SKM-1 treated with dmso at 0.1 percent for 144 hours (cell line): ENCODE measurements around the gene FUT7.

Experiments used
- DNase-seq: peaks from one replicate; lab custom pipeline; 2025; ENCODE audit not compliant: unreplicated experiment; lab: John Stamatoyannopoulos, UW

FUT7 gene

GRCh38 chr9:137031904-137032640 lies at the start of gene FUT7:
TSS of gene FUT7 (minus strand) at chr9:137032088. CDS start at chr9:137031991, 97 bp downstream.
- DNase-seq: peak; percentile 51

- no peak for DNase-seq
These were observed 48.6 kb upstream of the FUT7 start for GRCh38 chr9:137080260-137081122.

GRCh38 chr9:137079401-137079787 lies 47.5 kb upstream of the FUT7 start:
- no peak for DNase-seq

GRCh38 chr9:137078701-137079400 lies 47.0 kb upstream of the FUT7 start:
- no peak for DNase-seq

GRCh38 chr9:137077758-137078693 lies 46.1 kb upstream of the FUT7 start:
- no peak for DNase-seq

- no peak for DNase-seq
These were observed 45.3 kb upstream of the FUT7 start, which contains the start of gene UAP1L1 for GRCh38 chr9:137077010-137077747. TSS of gene UAP1L1 (plus strand) at chr9:137077517. CDS start at chr9:137077533, 16 bp downstream.

GRCh38 chr9:137076636-137077009 lies 44.7 kb upstream of the FUT7 start:
- no peak for DNase-seq

- no peak for DNase-seq
These were observed 43.4 kb upstream of the FUT7 start for GRCh38 chr9:137075275-137075775.

GRCh38 chr9:137074657-137075274 lies 42.9 kb upstream of the FUT7 start:
- DNase-seq: no peak

GRCh38 chr9:137073992-137074399 lies 42.1 kb upstream of the FUT7 start:
- DNase-seq: no peak

- DNase-seq: no peak
These were observed 39.4 kb upstream of the FUT7 start for GRCh38 chr9:137071282-137071681.

GRCh38 chr9:137070906-137071275 lies 39.0 kb upstream of the FUT7 start:
- no peak for DNase-seq

- peak; percentile 89 for DNase-seq
These were observed 38.5 kb upstream of the FUT7 start, which contains the start of gene SAPCD2 for GRCh38 chr9:137070201-137070905. TSS of gene SAPCD2 (minus strand) at chr9:137070557. CDS start at chr9:137070460, 97 bp downstream.

GRCh38 chr9:137069508-137070091 lies 37.7 kb upstream of the FUT7 start:
- DNase-seq: no peak

GRCh38 chr9:137068539-137069507 lies 36.9 kb upstream of the FUT7 start:
- no peak for DNase-seq

- DNase-seq: peak; percentile 77
These were observed 36.1 kb upstream of the FUT7 start for GRCh38 chr9:137067860-137068538.
